CD4-positive, alpha-beta memory T cell (primary cell): ENCODE data around the gene COPS2. TPM values are rescaled to one million over a fixed set of nuclear protein-coding genes. Genes with fewer than 3 reads are reported as not detected.
A peak's percentile ranks its signal among the peaks of the same experiment; 100 is the strongest.

Experiments used
- CTCF ChIA-PET: fragments of 350-600 bp; sonication (Branson Sonifier 250); formaldehyde crosslinking; loops from one replicate; lab custom pipeline; 2021; ENCODE audit warnings: inconsistent platforms; ENCODE audit not compliant: partially characterized antibody; lab: Charles Lee
- POLR2A ChIA-PET: fragments of 350-600 bp; sonication (Branson Sonifier 250); formaldehyde crosslinking; loops from one replicate; lab custom pipeline; 2021; ENCODE audit not compliant: partially characterized antibody; lab: Charles Lee
- DNase-seq, 5 donors: peaks; one replicate each; pipeline versions ENCODE4 v3.0.0 to v3.0.0-alpha.2; 2020 to 2022; ENCODE audit warnings: mixed read lengths in 1 of 5
- H3K27ac ChIP-seq: one replicate; pipeline ENCODE4 v1.7.0; 2013; ENCODE audit warnings: low read depth, low read length
- H3K27me3 ChIP-seq: 2 replicates; pipeline ENCODE4 v1.7.0; 2013; ENCODE audit warnings: mild to moderate bottlenecking, low read length, moderate library complexity; ENCODE audit not compliant: insufficient read depth
- H3K36me3 ChIP-seq: 2 replicates; pipeline ENCODE4 v1.7.0; 2013; ENCODE audit warnings: mild to moderate bottlenecking, low read length, moderate library complexity; ENCODE audit not compliant: insufficient read depth
- H3K4me1 ChIP-seq: 2 replicates; pipeline ENCODE4 v1.7.0; 2013; ENCODE audit warnings: mild to moderate bottlenecking, low read length, moderate library complexity; ENCODE audit not compliant: insufficient read depth
- H3K4me3 ChIP-seq, 2 donors: one replicate each; pipeline ENCODE4 v1.7.0; 2013; ENCODE audit warnings: low read length in 2 of 2, mild to moderate bottlenecking in 1 of 2
- H3K9me3 ChIP-seq, 2 donors: one replicate each; pipeline ENCODE4 v1.7.0; 2013; ENCODE audit warnings: low read length in 2 of 2, control low read depth in 1 of 2; ENCODE audit not compliant: control insufficient read depth in 1 of 2
- H3K27ac Mint-ChIP-seq, 7 donors: one replicate each; pipeline ENCODE4 v1.8.0; 2020 to 2021; ENCODE audit warnings: mixed read lengths in 7 of 7, mild to moderate bottlenecking in 6 of 7, inconsistent platforms in 3 of 7, moderate library complexity in 3 of 7
- H3K27me3 Mint-ChIP-seq, 2 donors: one replicate each; pipeline ENCODE4 v1.8.0; 2020 to 2021; ENCODE audit warnings: mixed read lengths in 2 of 2
- H3K36me3 Mint-ChIP-seq, 2 donors: one replicate each; pipeline ENCODE4 v1.8.0; 2020 to 2021; ENCODE audit warnings: mixed read lengths in 2 of 2, inconsistent platforms in 1 of 2, mild to moderate bottlenecking in 1 of 2
- H3K4me1 Mint-ChIP-seq, 4 donors: one replicate each; pipeline ENCODE4 v1.8.0; 2020 to 2021; ENCODE audit warnings: mixed read lengths in 4 of 4, mild to moderate bottlenecking in 1 of 4
- H3K4me3 Mint-ChIP-seq, 8 donors: one replicate each; pipeline ENCODE4 v1.8.0; 2020 to 2021; ENCODE audit warnings: mixed read lengths in 8 of 8, mild to moderate bottlenecking in 7 of 8, moderate library complexity in 6 of 8, inconsistent platforms in 3 of 8
- H3K9me3 Mint-ChIP-seq, 8 donors: one replicate each; pipeline ENCODE4 v1.8.0; 2020 to 2021; ENCODE audit warnings: mixed read lengths in 8 of 8, mild to moderate bottlenecking in 5 of 8, inconsistent platforms in 3 of 8, moderate library complexity in 1 of 8
- intact Hi-C: fragments of 100-400 bp; cut with micrococcal nuclease; formaldehyde crosslinking; loops from one replicate; pipeline ENCODE4 v1.15.1; 2023
- polyA plus RNA-seq, 2 donors: library from polyadenylated mRNA; unstranded; fragments of 300-500 nt; fragmentation: Illumina TruSeq; gene quantifications; one replicate each; pipeline ENCODE4 v1.2.3, GENCODE V29; 2021
- total RNA-seq, 2 experiments: library from RNA; stranded (reverse); gene quantifications; one replicate each; pipeline ENCODE4 v1.2.3, GENCODE V29; 2021

The COPS2 gene
- total and polyA plus RNA-seq, 4 experiments from 2014 or later: 33.1 to 56.9 (median 45.4) TPM

- Mint-ChIP-seq H3K27me3 (no peaks in the 10 kb centered on the region), H3K4me3 (no peak overlapping the region), H3K27ac (no peak overlapping the region), H3K36me3 (peaks cover 8 to 13% of the 10 kb centered on the region in 2 donors), H3K9me3 (no peaks in the 10 kb centered on the region), H3K4me1 (peaks cover 0 to 4% (median 2%) of the 10 kb centered on the region in 4 donors)
- Histone ChIP-seq H3K9me3 (no peaks in the 10 kb centered on the region), H3K36me3 (no peaks in the 10 kb centered on the region), H3K4me1 (no peaks in the 10 kb centered on the region), H3K4me3 (no peak overlapping the region), H3K27me3 (no peaks in the 10 kb centered on the region), H3K27ac (no peak overlapping the region)
- CTCF ChIA-PET: no interaction called here
- intact Hi-C loops: no loop called here
- POLR2A ChIA-PET: no interaction called here
- no peak for DNase-seq
Measured at GRCh38 chr15:49163678-49164077, 8.3 kb upstream of the COPS2 start.

- Mint-ChIP-seq H3K4me3 (peak overlapping the region; percentile 97 to 100 (median 100)), H3K4me1 (peaks cover 30 to 58% (median 45%) of the 10 kb centered on the region in 4 donors), H3K36me3 (peaks cover 0 to 16% of the 10 kb centered on the region in 2 donors), H3K27me3 (no peaks in the 10 kb centered on the region), H3K9me3 (peaks cover 0 to 5% (median 0%) of the 10 kb centered on the region in 8 donors), H3K27ac (peak overlapping the region; percentile 97 to 100 (median 99))
- H3K36me3 ChIP-seq: no peaks in the 10 kb centered on the region
- intact Hi-C loops: loop anchor here (1.0 to 10.0 kb wide), 9 partner anchors 14 to 1751 kb away; partner anchors contain the start of genes AP4E1, CEP152, DUT and EID1
- peak overlapping the region; percentile 74 to 88 for H3K4me3 ChIP-seq
- no peaks in the 10 kb centered on the region for H3K9me3 ChIP-seq
- peaks cover 46% of the 10 kb centered on the region for H3K4me1 ChIP-seq
- H3K27ac ChIP-seq: peak overlapping the region; percentile 94
- H3K27me3 ChIP-seq: no peaks in the 10 kb centered on the region
- POLR2A ChIA-PET: interaction anchor here (0.9 to 3.4 kb wide), 19 partner anchors 9 to 1753 kb away, joined by 3 to 82 read pairs (median 6); partner anchors contain the start of genes AP4E1, CEP152, DTWD1 and DUT
- CTCF ChIA-PET: interaction anchor here (1.0 to 2.8 kb wide), 7 partner anchors 9 to 345 kb away, joined by 3 to 17 read pairs (median 6); partner anchors contain the start of genes CEP152, EID1 and GALK2
- DNase-seq: peak in 1 of 5 donors; percentile 6
Measured at GRCh38 chr15:49155834-49156627, 632 bp upstream of the COPS2 start.

GRCh38 chr15:49154799-49155109 lies 645 bp downstream of the COPS2 start:
- ChIA-PET CTCF (interaction anchor here (1.6 to 2.8 kb wide), 4 partner anchors 9 to 277 kb away, joined by 4 to 17 read pairs (median 8); partner anchors contain the start of gene EID1), POLR2A (interaction anchor here (0.7 to 3.4 kb wide), 7 partner anchors 15 to 1200 kb away, joined by 4 to 82 read pairs (median 21); partner anchors contain the start of genes DTWD1, EID1, FAM227B and GABPB1)
- Mint-ChIP-seq H3K36me3 (peaks cover 0 to 19% of the 10 kb centered on the region in 2 donors), H3K27me3 (no peaks in the 10 kb centered on the region), H3K27ac (peak overlapping the region; percentile 97 to 100 (median 99)), H3K4me3 (peak overlapping the region; percentile 97 to 100 (median 100)), H3K9me3 (peaks cover 0 to 5% (median 0%) of the 10 kb centered on the region in 8 donors), H3K4me1 (peaks cover 34 to 63% (median 51%) of the 10 kb centered on the region in 4 donors)
- Histone ChIP-seq H3K36me3 (no peaks in the 10 kb centered on the region), H3K9me3 (no peaks in the 10 kb centered on the region), H3K4me1 (peaks cover 54% of the 10 kb centered on the region), H3K27me3 (no peaks in the 10 kb centered on the region), H3K27ac (peak overlapping the region; percentile 94), H3K4me3 (peak overlapping the region; percentile 73 to 88)
- intact Hi-C loops: loop anchor here (1.0 to 10.0 kb wide), 9 partner anchors 16 to 1753 kb away; partner anchors contain the start of genes AP4E1, CEP152, DUT and EID1
- DNase-seq: no peak

GRCh38 chr15:49154359-49154758 lies 1.0 kb downstream of the COPS2 start:
- Histone ChIP-seq H3K9me3 (no peaks in the 10 kb centered on the region), H3K4me3 (peak overlapping the region; percentile 73 to 88), H3K4me1 (peaks cover 58% of the 10 kb centered on the region), H3K36me3 (no peaks in the 10 kb centered on the region), H3K27ac (peak overlapping the region; percentile 94), H3K27me3 (no peaks in the 10 kb centered on the region)
- CTCF ChIA-PET: interaction anchor here (1.6 to 2.8 kb wide), 4 partner anchors 9 to 276 kb away, joined by 4 to 17 read pairs (median 8); partner anchors contain the start of gene EID1
- Mint-ChIP-seq H3K27ac (peak overlapping the region; percentile 97 to 100 (median 99)), H3K4me1 (peaks cover 34 to 67% (median 53%) of the 10 kb centered on the region in 4 donors), H3K27me3 (no peaks in the 10 kb centered on the region), H3K9me3 (peaks cover 0 to 5% (median 0%) of the 10 kb centered on the region in 8 donors), H3K4me3 (peak overlapping the region; percentile 97 to 100 (median 100)), H3K36me3 (peaks cover 0 to 20% of the 10 kb centered on the region in 2 donors)
- no peak for DNase-seq
- POLR2A ChIA-PET: interaction anchor here (0.7 to 3.4 kb wide), 5 partner anchors 15 to 1201 kb away, joined by 4 to 82 read pairs (median 23); partner anchors contain the start of genes DTWD1, EID1, FAM227B and GABPB1
- intact Hi-C loops: loop anchor here (10.0 kb wide), 1 partner anchor 820 kb away; the partner anchor contains the start of gene DUT

GRCh38 chr15:49152552-49153312 lies 2.7 kb downstream of the COPS2 start:
- Histone ChIP-seq H3K4me3 (no peak overlapping the region), H3K27me3 (no peaks in the 10 kb centered on the region), H3K36me3 (no peaks in the 10 kb centered on the region), H3K27ac (no peak overlapping the region), H3K4me1 (peaks cover 74% of the 10 kb centered on the region), H3K9me3 (no peaks in the 10 kb centered on the region)
- POLR2A ChIA-PET: interaction anchor here (1.4 kb wide), 1 partner anchor 275 kb away, joined by 3 read pairs; the partner anchor contains the start of gene EID1
- no peak for DNase-seq
- intact Hi-C loops: loop anchor here (10.0 kb wide), 1 partner anchor 818 kb away; the partner anchor contains the start of gene DUT
- Mint-ChIP-seq H3K27me3 (no peaks in the 10 kb centered on the region), H3K4me3 (peak overlapping the region; percentile 41 to 100 (median 66)), H3K9me3 (peaks cover 0 to 5% (median 0%) of the 10 kb centered on the region in 8 donors), H3K4me1 (peaks cover 47 to 79% (median 66%) of the 10 kb centered on the region in 4 donors), H3K27ac (peak overlapping the region in 4 of 7 donors; percentile 24 to 97 (median 62)), H3K36me3 (peaks cover 0 to 26% of the 10 kb centered on the region in 2 donors)
- CTCF ChIA-PET: no interaction called here

GRCh38 chr15:49151831-49152230 lies 3.6 kb downstream of the COPS2 start:
- H3K9me3 ChIP-seq: no peaks in the 10 kb centered on the region
- H3K4me3 ChIP-seq: no peak overlapping the region
- ChIA-PET POLR2A (no interaction called here), CTCF (no interaction called here)
- intact Hi-C loops: loop anchor here (10.0 kb wide), 1 partner anchor 817 kb away; the partner anchor contains the start of gene DUT
- H3K9me3 Mint-ChIP-seq: peaks cover 0 to 5% (median 0%) of the 10 kb centered on the region in 8 donors
- H3K27me3 ChIP-seq: no peaks in the 10 kb centered on the region
- peaks cover 48 to 81% (median 66%) of the 10 kb centered on the region in 4 donors for H3K4me1 Mint-ChIP-seq
- H3K36me3 ChIP-seq: no peaks in the 10 kb centered on the region
- H3K36me3 Mint-ChIP-seq: peaks cover 0 to 26% of the 10 kb centered on the region in 2 donors
- peaks cover 77% of the 10 kb centered on the region for H3K4me1 ChIP-seq
- H3K27ac ChIP-seq: no peak overlapping the region
- no peak overlapping the region for H3K27ac Mint-ChIP-seq
- no peaks in the 10 kb centered on the region for H3K27me3 Mint-ChIP-seq
- H3K4me3 Mint-ChIP-seq: no peak overlapping the region
- no peak for DNase-seq
